HG02588 (cell line): Measurements from ENCODE around the gene SYNE1.
"Not testable (repeated sequence)": the region's sequence is repeated elsewhere in the genome, so short reads cannot be mapped to it uniquely, and the experiment has no call there.

Experiments used
- ATAC-seq: cut with Tn5 transposase; IDR thresholded peaks from one replicate; pipeline ENCODE4 v1.9.1; 2021; ENCODE audit warnings: mild to moderate bottlenecking, moderate library complexity; ENCODE audit not compliant: unreplicated experiment

The SYNE1 gene

GRCh38 chr6:152078001-152078400, 559.2 kb downstream of the SYNE1 start:
- no peak for ATAC-seq

DNA sequence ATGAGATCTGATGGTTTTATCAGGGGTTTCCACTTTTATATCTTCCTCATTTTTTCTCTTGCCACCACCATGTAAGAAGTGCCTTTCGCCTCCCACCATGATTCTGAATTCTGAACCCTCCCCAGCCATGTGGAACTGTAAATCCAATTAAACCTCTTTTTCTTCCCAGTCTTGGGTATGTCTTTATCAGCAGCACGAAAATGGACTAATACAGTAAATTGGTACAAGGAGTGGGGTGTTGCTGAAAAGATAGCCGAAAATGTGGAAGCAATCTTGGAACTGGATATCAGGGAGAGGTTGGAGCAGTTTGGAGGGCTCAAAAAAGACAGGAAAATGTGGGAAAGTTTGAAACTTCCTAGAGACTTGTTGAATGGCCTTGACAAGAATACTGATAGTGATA, 560.9 kb downstream of the SYNE1 start:
- ATAC-seq, result not testable (repeated sequence)

DNA sequence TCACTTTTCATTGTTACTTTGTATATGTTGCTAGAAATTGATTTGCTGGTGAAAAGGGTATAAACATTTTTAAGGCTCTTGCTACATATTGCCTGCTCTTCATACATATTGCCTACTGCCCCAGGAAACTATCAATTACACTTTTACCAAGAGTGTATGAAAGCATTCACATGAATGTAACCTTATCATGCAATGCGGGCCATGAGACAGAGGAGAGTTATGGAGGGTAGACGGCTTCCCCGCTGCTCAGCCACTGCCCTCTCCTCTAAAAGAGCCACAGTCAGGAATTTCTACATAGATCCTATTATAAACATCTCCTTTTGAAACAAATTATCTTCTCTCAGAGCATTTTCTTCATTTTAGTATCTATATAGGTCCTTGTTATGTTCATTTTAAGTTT, 565.3 kb downstream of the SYNE1 start:
- ATAC-seq, result no peak
